Measurements from ENCODE around the gene RCSD1.

DNA sequence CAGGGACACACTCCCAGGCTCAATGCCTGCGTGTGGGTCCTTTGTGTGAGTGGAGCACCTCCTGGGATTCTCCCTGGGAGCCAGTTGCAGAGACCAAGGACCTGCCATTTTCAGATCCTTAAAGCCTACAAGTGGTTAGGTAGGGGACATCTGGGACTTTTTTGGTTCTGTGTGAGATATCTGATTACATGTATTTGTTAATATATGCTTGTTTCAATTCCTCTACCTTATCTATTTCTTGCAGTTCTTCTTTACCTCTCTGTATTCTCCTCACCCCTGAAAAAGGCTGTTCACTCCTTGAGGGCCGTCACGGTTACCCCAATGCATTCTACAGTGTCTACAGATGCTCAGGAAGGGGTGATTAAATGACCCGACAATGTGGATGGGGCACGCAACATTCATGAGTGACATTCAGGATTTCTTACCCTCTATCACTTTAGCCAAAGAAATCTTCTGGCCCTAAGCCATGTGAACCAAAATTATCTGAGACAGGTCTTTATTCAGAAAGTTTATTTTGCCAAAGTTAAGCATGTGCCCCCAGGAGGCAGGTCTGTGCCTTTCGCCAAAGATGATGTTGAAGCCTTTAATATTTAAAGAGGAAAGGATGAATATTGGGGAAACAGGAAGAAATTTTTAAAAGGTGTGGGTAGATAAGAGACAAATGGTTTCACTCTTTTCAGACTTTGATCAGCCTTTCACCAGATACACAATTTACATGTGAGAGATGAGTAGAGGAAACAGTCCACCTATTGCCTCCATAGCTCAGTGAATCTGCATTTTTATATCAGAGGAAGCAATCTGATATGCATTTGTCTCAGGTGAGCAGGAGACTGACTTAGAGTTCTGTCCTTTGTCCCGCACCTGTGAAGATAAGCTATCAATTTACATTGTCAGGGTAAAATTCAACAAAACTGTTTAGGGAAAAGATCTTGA, 47.1 kb downstream of the RCSD1 start:
- TF ChIP-seq CTCF (IDR thresholded peaks at IDR 0.05) (no peak), GTF2I (CRISPR knock-in tag; conservative IDR thresholded peaks at IDR 0.05) (no peak), EMX1 (CRISPR knock-in tag; IDR thresholded peaks at IDR 0.05) (no peak), ETV6 (CRISPR knock-in tag; IDR thresholded peaks at IDR 0.05) (no peak), NFYB (CRISPR knock-in tag; conservative IDR thresholded peaks at IDR 0.05; ENCODE audit: low read depth) (no peak), FOXJ3 (CRISPR knock-in tag; IDR thresholded peaks at IDR 0.05; ENCODE audit: borderline replicate concordance) (no peak)
- TF ChIP-seq, protein P1, sequence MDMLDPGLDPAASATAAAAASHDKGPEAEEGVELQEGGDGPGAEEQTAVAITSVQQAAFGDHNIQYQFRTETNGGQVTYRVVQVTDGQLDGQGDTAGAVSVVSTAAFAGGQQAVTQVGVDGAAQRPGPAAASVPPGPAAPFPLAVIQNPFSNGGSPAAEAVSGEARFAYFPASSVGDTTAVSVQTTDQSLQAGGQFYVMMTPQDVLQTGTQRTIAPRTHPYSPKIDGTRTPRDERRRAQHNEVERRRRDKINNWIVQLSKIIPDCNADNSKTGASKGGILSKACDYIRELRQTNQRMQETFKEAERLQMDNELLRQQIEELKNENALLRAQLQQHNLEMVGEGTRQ (CRISPR knock-in tag; IDR thresholded peaks at IDR 0.05): no peak
- TF ChIP-seq, protein P2, sequence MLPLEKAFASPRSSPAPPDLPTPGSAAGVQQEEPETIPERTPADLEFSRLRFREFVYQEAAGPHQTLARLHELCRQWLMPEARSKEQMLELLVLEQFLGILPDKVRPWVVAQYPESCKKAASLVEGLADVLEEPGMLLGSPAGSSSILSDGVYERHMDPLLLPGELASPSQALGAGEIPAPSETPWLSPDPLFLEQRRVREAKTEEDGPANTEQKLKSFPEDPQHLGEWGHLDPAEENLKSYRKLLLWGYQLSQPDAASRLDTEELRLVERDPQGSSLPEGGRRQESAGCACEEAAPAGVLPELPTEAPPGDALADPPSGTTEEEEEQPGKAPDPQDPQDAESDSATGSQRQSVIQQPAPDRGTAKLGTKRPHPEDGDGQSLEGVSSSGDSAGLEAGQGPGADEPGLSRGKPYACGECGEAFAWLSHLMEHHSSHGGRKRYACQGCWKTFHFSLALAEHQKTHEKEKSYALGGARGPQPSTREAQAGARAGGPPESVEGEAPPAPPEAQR (CRISPR knock-in tag; IDR thresholded peaks at IDR 0.05): no peak

Data from WTC11 (cell line).